HG02763 (cell line): Measurements from ENCODE around the gene VPREB3.

ENCODE experiments used
- ATAC-seq: cut with Tn5 transposase; IDR thresholded peaks from one replicate; pipeline ENCODE4 v1.9.1; 2021; ENCODE audit warnings: mild to moderate bottlenecking, moderate library complexity; ENCODE audit not compliant: unreplicated experiment

Gene VPREB3

GRCh38 chr22:23754220-23754919, at the start of gene VPREB3:
Gene VPREB3, minus strand, starts transcription at chr22:23754425. Its CDS starts 62 bp downstream, at chr22:23754363.
- no peak for ATAC-seq

GRCh38 chr22:23803001-23803819, 49.0 kb upstream of the VPREB3 start:
- ATAC-seq, result no peak

- no peak for ATAC-seq
Measured at GRCh38 chr22:23801886-23802377, 47.7 kb upstream of the VPREB3 start.

- ATAC-seq, result no peak
Measured at GRCh38 chr22:23801238-23801821, 47.1 kb upstream of the VPREB3 start.

GRCh38 chr22:23800297-23801237, 46.3 kb upstream of the VPREB3 start:
- no peak for ATAC-seq

- no peak for ATAC-seq
Measured at GRCh38 chr22:23796461-23796860, 42.2 kb upstream of the VPREB3 start.

GRCh38 chr22:23793326-23793725, 39.1 kb upstream of the VPREB3 start:
- no peak for ATAC-seq

GRCh38 chr22:23791738-23792645, 37.8 kb upstream of the VPREB3 start:
- no peak for ATAC-seq

- ATAC-seq, result no peak
Measured at GRCh38 chr22:23790819-23791737, 36.9 kb upstream of the VPREB3 start.

GRCh38 chr22:23789638-23790037, 35.4 kb upstream of the VPREB3 start:
- no peak for ATAC-seq

- ATAC-seq, result no peak
Measured at GRCh38 chr22:23789121-23789520, 34.9 kb upstream of the VPREB3 start.

GRCh38 chr22:23787910-23788309, 33.7 kb upstream of the VPREB3 start:
- ATAC-seq, result no peak

- ATAC-seq, result no peak
Measured at GRCh38 chr22:23787600-23787896, 33.3 kb upstream of the VPREB3 start.

GRCh38 chr22:23786752-23787599, 32.8 kb upstream of the VPREB3 start, which contains the start of gene SMARCB1:
Gene SMARCB1, plus strand, starts transcription at chr22:23786966. Its CDS starts 204 bp downstream, at chr22:23787170.
- peak; percentile 78 for ATAC-seq

GRCh38 chr22:23786261-23786710, 32.1 kb upstream of the VPREB3 start:
- ATAC-seq, result no peak

- no peak for ATAC-seq
Measured at GRCh38 chr22:23784215-23784732, 30.0 kb upstream of the VPREB3 start.
